MG63 (cell line): ENCODE data around the gene HOXA6. TPM values are rescaled to one million over a fixed set of nuclear protein-coding genes. Genes with fewer than 3 reads are reported as not detected.

Experiments used
- DNase-seq: peaks from one replicate; pipeline ENCODE4 v3.0.0-alpha.2; 2020
- H3K27me3 ChIP-seq: fragments of 250-450 bp; sonication (Bioruptor Pico); 2 replicates; pipeline ENCODE4 v1.5.1; 2020; ENCODE audit warnings: mild to moderate bottlenecking, moderate library complexity
- H3K36me3 ChIP-seq: fragments of 250-450 bp; sonication (Bioruptor Pico); 2 replicates; pipeline ENCODE4 v1.5.1; 2020; ENCODE audit warnings: mild to moderate bottlenecking, moderate library complexity
- H3K4me3 ChIP-seq: fragments of 250-450 bp; sonication (Bioruptor Pico); 2 replicates; pipeline ENCODE4 v1.5.1; 2020; ENCODE audit warnings: mild to moderate bottlenecking, moderate library complexity
- H3K9me3 ChIP-seq: fragments of 250-450 bp; sonication (Bioruptor Pico); 2 replicates; pipeline ENCODE4 v1.5.1; 2020; ENCODE audit warnings: mild to moderate bottlenecking, moderate library complexity
- total RNA-seq: library from RNA; depleted of rRNA; stranded (reverse); fragments of >200 nt; shearing (Covaris generic); gene quantifications from 2 replicates; pipeline ENCODE4 v1.2.3, GENCODE V29; 2014; ENCODE audit warnings: low replicate concordance; rRNA removed

HOXA6 gene
- total RNA-seq, 1 experiment from 2014 or later = 0.82 TPM

DNA sequence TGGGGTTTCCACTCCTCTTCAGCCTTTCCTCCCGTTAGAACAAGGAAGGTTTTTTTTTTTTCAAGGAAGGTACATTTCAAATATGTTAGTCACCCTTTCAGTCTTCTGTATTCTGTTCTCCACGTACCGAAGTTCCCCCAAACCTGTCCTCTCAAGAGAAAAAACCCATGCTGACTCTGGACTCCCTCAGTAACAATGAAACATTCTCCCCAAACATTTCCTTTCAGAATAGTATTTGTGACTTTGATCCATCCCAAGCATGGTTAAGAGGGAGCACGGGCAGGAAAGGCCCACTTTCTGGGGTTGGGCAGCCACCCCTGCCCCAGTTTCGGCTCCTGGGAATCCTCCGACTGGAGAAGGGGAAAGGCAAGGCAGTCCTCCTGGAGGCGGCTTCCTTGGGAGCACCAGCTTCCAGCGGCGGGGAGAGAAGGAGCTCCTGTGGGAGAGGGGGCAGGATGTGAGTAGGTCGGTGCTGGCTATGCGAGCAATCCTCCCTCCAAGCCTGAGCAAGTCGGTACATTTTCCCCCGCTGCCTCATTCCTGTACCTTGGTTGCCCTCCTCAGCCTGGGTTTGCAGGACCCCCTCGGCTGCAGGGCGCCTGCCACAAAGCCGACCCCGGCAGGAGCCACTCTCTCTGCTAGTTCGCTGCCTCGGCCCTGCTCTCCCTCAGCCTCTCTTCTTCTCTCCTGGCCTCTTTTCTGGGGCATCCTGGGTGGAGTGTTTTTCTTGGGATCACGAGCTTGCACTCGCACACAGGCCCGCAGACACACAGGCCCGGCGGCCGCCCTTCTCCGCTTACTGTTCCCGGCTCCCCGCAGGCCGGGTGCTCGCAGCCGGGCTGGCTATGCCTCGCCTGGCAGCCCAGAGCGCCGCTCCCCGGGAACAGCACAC is 49.6 kb downstream of the HOXA6 start:
- Histone ChIP-seq H3K27me3 (no peaks in the 10 kb centered on the region), H3K36me3 (peaks cover 20% of the 10 kb centered on the region), H3K4me3 (peak overlapping the region; percentile 68), H3K9me3 (no peaks in the 10 kb centered on the region)
- DNase-seq = no peak

GRCh38 chr7:27096768-27097514 is 50.6 kb downstream of the HOXA6 start:
- Histone ChIP-seq H3K4me3 (peak overlapping the region; percentile 68), H3K36me3 (peaks cover 20% of the 10 kb centered on the region), H3K27me3 (no peaks in the 10 kb centered on the region), H3K9me3 (no peaks in the 10 kb centered on the region)
- peak; percentile 63 for DNase-seq

DNA sequence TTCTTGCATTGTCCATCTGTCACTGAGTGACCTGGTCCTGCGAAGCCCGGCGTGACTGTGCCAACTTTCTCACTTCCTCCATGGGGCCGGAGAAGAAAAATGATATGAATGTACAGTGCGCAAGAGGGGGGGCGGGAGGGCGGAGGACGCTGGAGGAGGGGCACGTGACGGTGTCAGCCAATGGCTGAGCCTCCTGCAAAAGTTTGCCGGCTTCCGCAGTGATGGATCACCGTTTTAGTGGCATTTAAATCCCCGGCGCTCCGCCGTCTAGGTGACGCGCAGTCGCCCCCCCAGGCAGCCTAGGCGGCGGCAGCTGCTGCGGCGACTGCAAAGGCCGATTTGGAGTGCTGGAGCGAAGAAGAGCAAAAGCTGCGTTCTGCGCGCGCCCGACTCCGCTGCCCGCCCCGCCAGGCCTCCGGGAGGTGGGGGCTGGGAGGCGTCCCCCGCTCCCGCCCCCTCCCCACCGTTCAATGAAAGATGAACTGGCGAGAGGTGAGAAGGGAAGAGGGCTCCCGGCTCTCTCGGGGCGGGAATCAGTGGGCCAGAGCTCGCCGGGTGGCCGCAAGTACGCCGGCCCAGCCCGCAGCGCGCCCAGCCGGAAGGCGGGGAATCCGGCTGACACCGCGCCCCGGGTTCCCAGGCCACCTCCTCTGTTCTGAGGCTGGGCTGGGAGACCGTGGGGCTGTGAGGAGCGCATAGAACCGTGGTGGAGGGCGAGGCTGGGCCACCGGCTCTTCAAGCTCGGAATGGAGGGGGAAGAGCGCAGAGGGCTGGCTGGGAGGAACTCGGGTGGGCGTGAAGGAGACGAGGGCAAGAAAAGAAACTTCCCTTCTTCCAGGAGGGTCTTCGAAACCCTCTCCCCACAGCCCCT is 51.4 kb downstream of the HOXA6 start, which contains the start of gene HOXA1:
HOXA1 (minus strand) TSS at position 104 of the 871 bp plus-strand sequence; CDS start at position 16, 88 bp downstream.
- peaks cover 17% of the 10 kb centered on the region for H3K36me3 ChIP-seq
- H3K9me3 ChIP-seq = no peaks in the 10 kb centered on the region
- H3K4me3 ChIP-seq = peak within 1 kb of the TSS; percentile 68
- DNase-seq = peak; percentile 86
- no peaks in the 10 kb centered on the region for H3K27me3 ChIP-seq

Other genes with a start within 250 kb of the HOXA6 start
- 0.27 and 1.1 TPM in 2 replicates for gene HOXA1, start 51.8 kb downstream of the HOXA6 start, total RNA-seq
- 0.35 TPM in 1 of 2 replicates, not detected in the other for gene HOXA2, start 45.1 kb downstream of the HOXA6 start, total RNA-seq
- 1.5 TPM in 1 of 2 replicates, not detected in the other for gene HOXA4, start 17.0 kb downstream of the HOXA6 start, total RNA-seq
- gene HOXA5, start 4.1 kb downstream of the HOXA6 start, total RNA-seq = 1.7 and 2.7 TPM in 2 replicates
- 4.3 TPM in 1 of 2 replicates, not detected in the other for gene HOXA3, start 4.8 kb upstream of the HOXA6 start, total RNA-seq
- gene HOXA7, start 8.9 kb upstream of the HOXA6 start, total RNA-seq = 0.95 and 1.7 TPM in 2 replicates
- 25.4 and 29.9 TPM in 2 replicates for gene HOXA9, start 17.8 kb upstream of the HOXA6 start, total RNA-seq
- 18.0 and 26.7 TPM in 2 replicates for gene HOXA10, start 26.5 kb upstream of the HOXA6 start, total RNA-seq
- gene HOXA11, start 37.5 kb upstream of the HOXA6 start, total RNA-seq = 3.2 and 3.7 TPM in 2 replicates
- 0.30 and 1.5 TPM in 2 replicates for gene HOXA13, start 52.3 kb upstream of the HOXA6 start, total RNA-seq
- gene EVX1, start 95.0 kb upstream of the HOXA6 start, total RNA-seq = not detected in 2 replicates